ENCODE data around the gene LRRC4. TPM values are rescaled to one million over a fixed set of nuclear protein-coding genes. Genes with fewer than 3 reads are reported as not detected.
A peak's percentile ranks its signal among the peaks of the same experiment; 100 is the strongest.

Gene LRRC4
- total RNA-seq, 1 experiment from 2014 or later: 0.26 TPM

- CTCF ChIA-PET: interaction anchor here (0.6 kb wide), 1 partner anchor 457 kb away, joined by 4 read pairs; no protein-coding TSS in a partner anchor
- H3K9ac ChIP-seq (ENCODE audit: low read length): no peak overlapping the region
- no peaks in the 10 kb centered on the region for H3F3A ChIP-seq (ENCODE audit: low read length, unreplicated experiment)
- TF ChIP-seq EZH2phosphoT487 (IDR thresholded peaks at IDR 0.05; ENCODE audit: borderline replicate concordance, low read length) (no peak), CTCF (conservative IDR thresholded peaks at IDR 0.05; ENCODE audit: low read depth, low read length) (no peak), EZH2 (IDR thresholded peaks at IDR 0.05; ENCODE audit: low read length, unreplicated experiment) (no peak)
- no peak overlapping the region for H2AFZ ChIP-seq (ENCODE audit: low read length)
- H3K27me3 ChIP-seq (ENCODE audit: low read length): no peaks in the 10 kb centered on the region
- H3K9me2 ChIP-seq (replicated peaks; ENCODE audit: low read length): no peaks in the 10 kb centered on the region
- no peaks in the 10 kb centered on the region for H3K9me3 ChIP-seq (ENCODE audit: low read length)
- intact Hi-C loops (cut with micrococcal nuclease): no loop called here
- peaks cover 6% of the 10 kb centered on the region for H3K4me1 ChIP-seq (ENCODE audit: insufficient read depth, low read length)
- BruUV-seq (replicated peaks): no TSS peak
- DNase-seq (no peak), ATAC-seq (no peak)
- no peak overlapping the region for H3K4me3 ChIP-seq (ENCODE audit: low read length)
- POLR2A ChIA-PET (ENCODE audit: unreplicated experiment): no interaction called here
- H4K20me1 ChIP-seq (ENCODE audit: low read length): no peaks in the 10 kb centered on the region
- no peaks in the 10 kb centered on the region for H3K79me2 ChIP-seq (ENCODE audit: low read length)
- peaks cover 5% of the 10 kb centered on the region for H3K36me3 ChIP-seq (ENCODE audit: low read depth, low read length)
- H3K4me2 ChIP-seq (ENCODE audit: low read length): no peak overlapping the region
- H3K27ac ChIP-seq (ENCODE audit: low read length): no peak overlapping the region
These were observed 16.4 kb downstream of the LRRC4 start for GRCh38 chr7:128014811-128015210.

- intact Hi-C loops (cut with micrococcal nuclease): no loop called here
- BruUV-seq (replicated peaks): no TSS peak
- no peak overlapping the region for H3K4me3 ChIP-seq (ENCODE audit: low read length)
- H3K9me2 ChIP-seq (replicated peaks; ENCODE audit: low read length): no peaks in the 10 kb centered on the region
- ATAC-seq (no peak), DNase-seq (no peak)
- CTCF ChIA-PET: no interaction called here
- POLR2A ChIA-PET (ENCODE audit: unreplicated experiment): no interaction called here
- no peaks in the 10 kb centered on the region for H3K9me3 ChIP-seq (ENCODE audit: low read length)
- no peaks in the 10 kb centered on the region for H4K20me1 ChIP-seq (ENCODE audit: low read length)
- no peaks in the 10 kb centered on the region for H3F3A ChIP-seq (ENCODE audit: low read length, unreplicated experiment)
- H3K27me3 ChIP-seq (ENCODE audit: low read length): no peaks in the 10 kb centered on the region
- H3K4me2 ChIP-seq (ENCODE audit: low read length): no peak overlapping the region
- no peak overlapping the region for H3K27ac ChIP-seq (ENCODE audit: low read length)
- no peak for TF ChIP-seq EZH2phosphoT487 (IDR thresholded peaks at IDR 0.05; ENCODE audit: borderline replicate concordance, low read length)
- no peak for TF ChIP-seq CTCF (conservative IDR thresholded peaks at IDR 0.05; ENCODE audit: low read depth, low read length)
- no peak for TF ChIP-seq EZH2 (IDR thresholded peaks at IDR 0.05; ENCODE audit: low read length, unreplicated experiment)
- no peak overlapping the region for H3K9ac ChIP-seq (ENCODE audit: low read length)
- H3K79me2 ChIP-seq (ENCODE audit: low read length): no peaks in the 10 kb centered on the region
- H3K36me3 ChIP-seq (ENCODE audit: low read depth, low read length): peaks cover 5% of the 10 kb centered on the region
- H3K4me1 ChIP-seq (ENCODE audit: insufficient read depth, low read length): no peaks in the 10 kb centered on the region
- H2AFZ ChIP-seq (ENCODE audit: low read length): no peak overlapping the region
These were observed 20.0 kb downstream of the LRRC4 start for GRCh38 chr7:128011131-128011661.

DNA sequence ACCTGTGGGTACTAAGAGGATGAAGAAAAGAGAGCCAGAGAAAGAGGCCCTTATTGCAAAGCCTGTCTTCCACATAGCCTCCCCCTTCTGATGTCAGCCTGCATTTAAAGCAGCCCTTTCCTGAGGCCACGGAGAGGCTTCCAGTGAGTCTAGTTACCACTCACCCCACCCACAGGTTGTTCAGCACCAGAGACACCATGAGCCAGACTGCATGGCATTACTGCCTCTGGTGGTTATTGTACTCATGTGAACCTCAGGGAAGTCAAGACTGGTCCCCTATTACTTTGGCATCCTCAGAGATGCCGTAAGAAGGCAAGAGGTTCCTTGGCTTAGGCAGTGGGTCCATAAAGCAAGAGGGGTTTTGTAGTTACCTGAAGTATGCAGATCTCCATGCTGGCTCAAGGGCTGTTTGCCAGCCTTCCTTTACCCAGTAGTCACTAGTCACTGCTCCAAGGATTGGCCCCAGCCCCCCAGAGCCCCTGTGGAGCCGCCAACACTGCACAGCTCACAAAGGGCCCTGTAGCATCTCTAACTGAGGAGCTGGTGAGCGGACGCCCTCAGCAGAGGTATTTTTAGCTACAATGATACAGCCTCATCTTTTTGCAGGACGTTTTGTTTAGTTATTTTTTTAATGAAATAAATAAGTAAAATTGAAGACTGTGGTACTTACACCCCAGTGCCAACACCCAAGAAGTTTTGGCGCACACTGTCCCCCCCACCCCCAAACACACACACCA lies 20.7 kb downstream of the LRRC4 start:
- no peak for TF ChIP-seq EZH2phosphoT487 (IDR thresholded peaks at IDR 0.05; ENCODE audit: borderline replicate concordance, low read length)
- TF ChIP-seq EZH2 (IDR thresholded peaks at IDR 0.05; ENCODE audit: low read length, unreplicated experiment): no peak
- 0 out of 2 replicates have a peak, but pooled peaks have one; percentile 21 for TF ChIP-seq CTCF (conservative IDR thresholded peaks at IDR 0.05; ENCODE audit: low read depth, low read length)
- no peak overlapping the region for H3K9ac ChIP-seq (ENCODE audit: low read length)
- H3K36me3 ChIP-seq (ENCODE audit: low read depth, low read length): peaks cover 5% of the 10 kb centered on the region
- no peak overlapping the region for H2AFZ ChIP-seq (ENCODE audit: low read length)
- intact Hi-C loops (cut with micrococcal nuclease): no loop called here
- ChIA-PET CTCF (no interaction called here), POLR2A (ENCODE audit: unreplicated experiment) (no interaction called here)
- H3K4me3 ChIP-seq (ENCODE audit: low read length): no peak overlapping the region
- H3K9me3 ChIP-seq (ENCODE audit: low read length): no peaks in the 10 kb centered on the region
- DNase-seq (no peak), ATAC-seq (peak; percentile 36; the same call in 1 of the 2 replicates)
- no TSS peak for BruUV-seq (replicated peaks)
- no peak overlapping the region for H3K27ac ChIP-seq (ENCODE audit: low read length)
- no peaks in the 10 kb centered on the region for H3F3A ChIP-seq (ENCODE audit: low read length, unreplicated experiment)
- no peaks in the 10 kb centered on the region for H3K27me3 ChIP-seq (ENCODE audit: low read length)
- H3K4me1 ChIP-seq (ENCODE audit: insufficient read depth, low read length): no peaks in the 10 kb centered on the region
- H3K4me2 ChIP-seq (ENCODE audit: low read length): no peak overlapping the region
- H3K79me2 ChIP-seq (ENCODE audit: low read length): no peaks in the 10 kb centered on the region
- H4K20me1 ChIP-seq (ENCODE audit: low read length): no peaks in the 10 kb centered on the region
- H3K9me2 ChIP-seq (replicated peaks; ENCODE audit: low read length): no peaks in the 10 kb centered on the region
